Hindlimb muscle (tissue), 1 donor: ENCODE data around the gene PNPLA7. TPM values are rescaled to one million over a fixed set of nuclear protein-coding genes. Genes with fewer than 3 reads are reported as not detected.
A peak's percentile ranks its signal among the peaks of the same experiment; 100 is the strongest.

Experiments used
- DNase-seq: peaks from one replicate; pipeline ENCODE4 v3.0.0-alpha.2; 2013
- polyA plus RNA-seq: library from polyadenylated mRNA; unstranded; fragments of 120-200 nt; gene quantifications from one replicate; pipeline ENCODE4 v1.2.1, GENCODE V29; 2013; ENCODE audit not compliant: insufficient read length

Gene PNPLA7
- polyA plus RNA-seq, 1 donor = 4.5 TPM

DNA sequence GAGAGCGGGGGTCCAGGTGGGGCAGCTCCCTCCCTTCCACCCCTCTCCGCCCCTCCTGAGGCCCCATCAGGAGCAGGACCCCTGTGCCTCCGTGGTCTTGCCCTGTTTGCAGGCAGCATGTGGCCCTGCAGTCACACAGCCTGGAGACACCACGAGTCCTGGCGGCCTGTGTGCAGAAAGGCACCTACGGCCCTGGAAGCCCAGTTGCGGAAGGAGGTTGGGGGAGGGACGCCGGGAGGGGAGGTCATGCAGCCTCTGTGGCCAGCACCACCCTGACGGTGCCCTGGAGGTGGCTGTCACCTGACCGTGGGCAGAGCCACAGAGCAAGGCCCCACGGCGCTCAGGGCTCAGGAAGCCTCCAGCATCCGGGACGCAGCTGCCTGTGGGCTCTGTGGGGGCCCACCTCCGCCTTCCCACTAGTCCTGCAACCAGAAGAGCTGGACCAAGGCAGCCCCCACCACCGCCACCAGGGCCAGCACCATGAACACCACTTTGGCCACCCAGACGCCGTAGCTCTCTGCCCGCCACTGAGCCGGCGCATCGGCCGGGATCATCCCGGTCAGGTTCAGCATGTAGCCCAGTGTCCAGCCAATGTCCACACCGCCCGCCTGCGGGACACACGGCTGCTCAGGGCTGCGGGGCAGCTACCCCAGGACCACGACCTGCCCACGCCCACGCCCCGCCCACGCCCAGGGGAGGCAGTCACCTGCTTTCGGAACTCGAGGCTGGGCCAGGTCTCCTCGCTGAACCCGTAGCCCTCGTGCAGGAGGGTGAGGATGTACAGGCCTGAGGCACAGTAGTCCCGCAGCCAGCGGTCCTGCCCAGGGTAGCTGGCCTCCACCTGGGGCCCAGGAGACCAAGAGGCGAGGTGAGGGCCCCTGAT lies 115.5 kb downstream of the PNPLA7 start:
- DNase-seq = no peak

DNA sequence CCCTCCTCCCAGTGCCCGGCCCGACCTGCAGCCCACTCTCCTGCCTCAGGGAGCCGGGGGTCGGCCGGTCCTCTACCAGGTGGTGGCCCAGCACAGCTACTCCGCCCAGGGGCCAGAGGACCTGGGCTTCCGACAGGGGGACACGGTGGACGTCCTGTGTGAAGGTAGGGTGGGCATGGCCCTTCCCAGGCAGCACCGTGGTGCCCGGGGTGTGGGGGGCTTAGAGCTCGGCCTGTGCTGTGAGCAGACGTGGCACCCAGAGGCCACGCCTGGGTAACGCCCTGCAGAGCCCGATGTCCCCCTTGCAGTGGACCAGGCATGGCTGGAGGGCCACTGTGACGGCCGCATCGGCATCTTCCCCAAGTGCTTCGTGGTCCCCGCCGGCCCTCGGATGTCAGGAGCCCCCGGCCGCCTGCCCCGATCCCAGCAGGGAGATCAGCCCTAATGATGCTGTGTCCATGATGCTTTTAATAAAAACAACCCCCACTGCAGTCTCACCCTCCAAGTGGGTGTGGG lies 116.2 kb downstream of the PNPLA7 start:
- DNase-seq = no peak

DNA sequence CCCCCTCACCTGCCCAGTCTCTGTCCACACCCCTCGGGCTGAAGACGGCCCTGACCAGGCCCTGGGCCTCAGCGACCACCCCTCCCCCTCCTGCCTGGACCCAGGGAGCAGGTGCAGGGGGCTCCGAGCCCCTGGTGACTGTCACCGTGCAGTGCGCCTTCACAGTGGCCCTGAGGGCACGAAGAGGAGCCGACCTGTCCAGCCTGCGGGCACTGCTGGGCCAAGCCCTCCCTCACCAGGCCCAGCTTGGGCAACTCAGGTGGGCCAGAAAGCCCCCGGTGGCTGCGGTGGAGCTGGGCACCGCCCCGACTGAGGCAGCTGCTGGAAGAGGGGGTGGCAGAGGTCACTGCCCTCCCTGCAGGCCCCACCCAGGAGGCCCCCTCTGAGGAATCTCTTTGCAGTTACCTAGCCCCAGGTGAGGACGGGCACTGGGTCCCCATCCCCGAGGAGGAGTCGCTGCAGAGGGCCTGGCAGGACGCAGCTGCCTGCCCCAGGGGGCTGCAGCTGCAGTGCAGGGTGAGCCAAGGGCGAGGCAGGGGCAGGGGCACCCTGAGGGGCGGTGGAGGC lies 116.8 kb downstream of the PNPLA7 start:
- DNase-seq = no peak

DNA sequence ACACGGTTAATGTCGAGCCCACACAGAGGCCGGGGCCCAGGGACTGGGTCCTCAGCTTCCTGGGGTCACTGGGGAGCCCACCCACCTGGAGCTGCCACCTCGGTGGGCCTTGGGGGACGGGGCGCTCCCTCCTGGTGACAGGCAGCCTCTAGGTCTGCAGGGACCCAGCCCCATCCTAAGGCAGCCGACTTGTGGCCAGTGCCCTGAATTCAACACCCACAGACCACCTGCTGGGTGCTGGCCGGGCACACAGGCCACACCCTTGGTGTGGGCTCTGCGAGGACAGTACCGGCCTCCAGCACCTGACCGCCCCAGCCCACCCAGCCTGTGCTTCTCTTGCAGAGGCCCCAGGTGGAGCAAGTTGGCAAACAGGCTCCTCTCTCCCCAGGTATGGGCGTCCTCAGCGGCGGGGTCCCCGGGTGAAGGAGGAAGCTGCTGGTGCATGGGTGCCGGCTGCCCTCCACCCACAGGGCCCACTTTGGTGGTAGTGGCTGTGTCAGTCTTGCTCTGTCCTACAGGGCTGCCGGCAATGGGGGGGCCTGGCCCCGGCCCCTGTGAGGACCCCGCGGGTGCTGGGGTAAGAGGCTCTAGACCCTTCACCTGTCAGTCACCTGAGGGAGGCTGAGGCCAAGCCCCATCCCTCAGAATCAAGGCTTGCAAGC lies 117.4 kb downstream of the PNPLA7 start:
- no peak for DNase-seq

DNA sequence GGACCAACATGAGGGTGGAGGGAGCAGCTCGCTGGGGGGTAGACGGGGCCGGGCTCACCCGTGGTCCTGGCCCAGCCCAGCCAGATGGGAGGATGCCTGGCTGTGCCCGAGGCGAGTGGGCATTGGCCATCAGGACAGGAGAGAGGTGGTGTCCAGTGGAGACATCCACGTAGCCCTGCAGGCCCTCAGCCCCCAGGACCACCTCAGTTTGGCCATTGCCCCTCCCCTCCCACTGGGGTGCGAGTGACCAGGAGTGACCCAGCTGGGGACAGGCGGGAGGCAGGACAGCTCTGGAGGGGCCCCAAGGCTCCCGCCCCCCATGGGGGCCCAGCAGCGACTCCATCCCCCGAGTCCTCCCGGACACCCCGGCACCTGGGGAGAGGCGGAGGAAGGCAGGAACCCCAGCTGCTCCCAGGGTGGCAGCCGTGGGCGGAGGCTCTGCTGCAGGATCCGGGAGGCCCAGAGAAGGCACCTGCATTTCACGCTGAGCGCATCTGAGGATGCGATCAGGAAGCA lies 118.7 kb downstream of the PNPLA7 start:
- no peak for DNase-seq

DNA sequence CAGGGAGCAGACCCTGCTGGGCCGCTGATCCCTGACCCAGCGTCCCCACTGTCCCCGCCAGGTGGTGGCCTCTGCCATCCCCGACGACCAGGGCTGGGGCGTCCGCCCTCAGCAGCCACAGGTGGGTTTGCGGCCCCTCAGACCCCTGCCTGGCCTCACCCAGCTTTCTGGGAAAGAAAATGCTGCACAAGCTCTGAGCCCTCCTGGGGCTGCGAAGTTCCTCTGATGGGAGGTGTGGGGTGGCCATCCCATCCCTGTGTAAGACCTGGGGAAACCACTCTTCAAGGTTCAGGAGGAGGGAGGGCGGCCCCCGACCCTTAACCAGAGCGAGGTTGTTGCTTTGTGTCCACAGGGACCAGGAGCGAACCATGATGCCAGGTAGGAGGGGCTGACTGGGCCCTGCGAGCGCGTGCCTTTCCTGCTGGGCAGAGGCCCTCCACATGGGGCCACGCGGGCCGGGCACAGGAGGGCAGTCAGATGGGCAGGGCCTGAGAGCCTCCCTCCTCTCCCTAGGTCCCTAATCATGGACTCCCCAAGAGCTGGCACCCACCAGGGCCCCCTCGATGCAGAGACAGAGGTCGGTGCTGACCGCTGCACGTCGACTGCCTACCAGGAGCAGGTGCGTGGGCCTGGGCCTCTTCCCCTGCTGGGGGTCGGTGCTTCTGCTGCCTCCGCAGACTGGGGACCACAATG lies 119.3 kb downstream of the PNPLA7 start:
- no peak for DNase-seq

DNA sequence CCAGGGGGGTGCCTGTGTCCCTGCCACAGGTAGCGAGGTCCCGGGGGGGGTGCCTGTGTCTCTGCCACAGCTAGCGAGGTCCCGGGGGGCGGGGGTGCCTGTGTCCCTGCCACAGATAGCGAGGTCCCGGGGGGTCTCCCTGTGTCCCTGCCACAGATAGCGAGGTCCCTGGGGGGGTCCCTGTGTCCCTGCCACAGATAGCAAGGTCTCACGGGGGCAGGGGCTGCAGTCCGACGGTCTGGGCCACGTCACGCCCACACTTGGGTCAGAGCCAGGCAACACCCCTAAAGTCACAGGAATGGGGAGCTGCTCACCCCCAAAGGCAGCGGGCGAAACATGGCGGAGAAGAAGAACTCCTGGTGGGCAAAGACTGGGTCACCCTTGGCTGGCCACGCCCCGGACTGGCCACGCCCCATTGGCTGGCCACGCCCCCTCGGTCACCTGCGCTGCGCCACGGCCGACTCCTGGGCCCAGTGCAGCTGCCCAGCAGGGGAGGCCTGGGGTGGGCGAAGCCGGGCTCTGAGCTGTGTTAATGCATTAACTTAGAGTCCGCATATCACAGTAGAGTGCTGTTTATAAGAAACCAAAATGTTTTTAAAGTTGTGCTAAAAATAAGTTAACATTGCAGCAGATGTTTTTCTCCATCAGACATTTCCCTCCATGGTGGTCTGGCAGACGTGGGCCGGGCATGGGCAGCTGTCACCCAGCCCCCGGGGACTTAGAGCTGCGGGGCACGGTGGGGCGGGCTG lies 120.1 kb downstream of the PNPLA7 start:
- no peak for DNase-seq

DNA sequence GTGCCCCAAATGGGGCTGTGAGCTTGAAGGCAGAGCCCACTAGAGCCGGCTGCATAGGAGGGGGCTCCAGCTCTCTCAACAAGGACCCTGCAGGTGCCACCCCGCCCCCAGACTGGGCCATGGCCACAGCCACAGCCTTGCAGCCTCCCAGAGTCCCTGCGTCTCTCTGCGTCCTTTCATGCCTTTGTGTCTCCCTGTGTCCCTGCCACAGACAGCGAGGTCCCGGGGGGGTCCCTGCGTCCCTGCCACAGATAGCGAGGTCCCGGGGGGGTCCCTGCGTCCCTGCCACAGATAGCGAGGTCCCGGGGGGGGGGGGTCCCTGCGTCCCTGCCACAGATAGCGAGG lies 120.7 kb downstream of the PNPLA7 start:
- DNase-seq = no peak

DNA sequence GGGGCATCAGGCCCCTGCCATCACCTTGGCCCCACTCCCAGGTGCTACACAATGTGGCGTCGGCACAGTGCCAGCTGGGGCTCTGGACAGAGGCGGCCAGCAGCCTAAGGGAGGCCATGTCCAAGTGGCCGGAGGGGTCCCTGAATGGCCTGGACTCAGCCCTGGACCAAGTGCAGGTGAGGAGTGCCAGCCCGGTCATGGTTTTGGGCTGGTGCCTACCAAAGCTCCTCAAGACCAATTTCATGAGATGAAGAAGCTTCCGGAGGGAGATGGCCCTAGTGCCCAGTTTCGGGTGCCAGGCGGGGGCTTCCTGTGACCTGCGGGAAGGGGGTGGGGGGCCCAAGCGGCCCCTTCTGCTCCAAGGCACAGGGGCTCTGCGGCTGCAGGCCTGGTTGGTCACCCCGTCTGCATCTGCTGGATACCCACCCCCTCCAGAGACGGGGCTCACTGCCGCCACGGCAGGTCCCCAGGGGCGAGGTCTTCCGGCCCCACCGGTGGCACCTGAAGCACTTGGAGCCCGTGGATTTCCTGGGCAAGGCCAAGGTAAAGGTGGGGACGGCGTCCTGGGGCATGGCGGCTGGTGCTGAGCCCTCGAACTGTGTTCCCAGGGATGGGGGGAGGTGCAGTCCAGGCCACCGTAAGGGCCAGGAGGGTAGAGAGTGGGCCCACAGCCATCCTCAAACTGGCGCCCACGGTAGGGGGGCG lies 121.2 kb downstream of the PNPLA7 start:
- no peak for DNase-seq

DNA sequence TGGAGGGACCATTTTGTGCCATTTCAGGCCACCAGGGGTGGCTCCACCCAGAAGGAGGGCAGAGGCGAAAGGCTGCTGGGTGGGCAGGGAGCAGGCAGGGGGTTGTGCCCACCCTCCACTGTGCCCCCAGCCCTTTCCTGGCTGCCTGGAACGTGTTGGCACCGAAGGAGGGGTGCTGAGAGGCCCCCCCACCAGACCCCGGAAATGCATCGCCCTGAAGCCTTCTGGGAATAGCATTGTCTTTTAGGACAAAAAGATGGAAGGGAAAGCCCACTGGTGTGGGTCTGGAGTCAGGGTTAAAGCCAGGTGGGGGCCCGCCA lies 121.9 kb downstream of the PNPLA7 start:
- DNase-seq = no peak

DNA sequence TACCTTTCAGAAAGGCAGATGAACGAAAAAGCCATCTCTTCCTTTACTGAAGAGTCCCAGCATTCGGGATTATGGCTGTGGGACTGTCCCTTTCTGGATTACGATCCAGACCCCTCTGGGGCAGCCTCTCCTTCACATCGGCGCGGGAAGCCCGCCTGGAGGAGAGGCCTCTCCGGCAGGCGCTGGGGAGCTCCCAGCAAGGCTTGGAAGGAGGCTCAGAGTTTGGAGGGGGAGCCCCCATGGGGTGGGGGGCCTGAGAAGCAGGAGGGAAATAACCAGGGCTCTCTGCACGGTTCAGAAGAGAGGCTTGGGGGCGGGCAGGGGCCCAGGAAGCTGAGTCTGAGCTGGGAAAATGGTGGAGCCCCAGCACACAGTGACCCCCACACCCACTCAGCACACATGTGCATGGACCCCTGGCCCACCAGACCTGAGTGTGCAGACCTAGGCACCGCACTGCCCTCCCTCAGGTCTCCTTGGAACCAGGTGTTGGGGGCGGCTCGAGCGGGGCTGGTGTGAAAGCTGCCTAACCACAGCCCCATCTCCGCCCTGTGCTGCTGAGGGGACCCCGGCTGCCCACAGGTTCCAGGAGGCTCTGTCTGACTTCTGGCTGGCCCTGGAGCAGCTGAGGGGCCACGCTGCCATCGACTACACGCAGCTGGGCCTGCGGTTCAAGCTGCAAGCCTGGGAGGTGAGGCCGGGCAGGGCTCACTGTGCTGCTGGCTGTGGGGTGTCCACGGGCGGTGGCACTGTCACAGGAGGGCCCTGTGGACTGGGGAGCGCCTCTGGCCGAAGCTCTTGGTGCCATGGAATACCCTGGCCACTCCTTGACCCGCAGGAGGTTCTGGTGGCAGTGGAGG lies 122.5 kb downstream of the PNPLA7 start:
- no peak for DNase-seq

DNA sequence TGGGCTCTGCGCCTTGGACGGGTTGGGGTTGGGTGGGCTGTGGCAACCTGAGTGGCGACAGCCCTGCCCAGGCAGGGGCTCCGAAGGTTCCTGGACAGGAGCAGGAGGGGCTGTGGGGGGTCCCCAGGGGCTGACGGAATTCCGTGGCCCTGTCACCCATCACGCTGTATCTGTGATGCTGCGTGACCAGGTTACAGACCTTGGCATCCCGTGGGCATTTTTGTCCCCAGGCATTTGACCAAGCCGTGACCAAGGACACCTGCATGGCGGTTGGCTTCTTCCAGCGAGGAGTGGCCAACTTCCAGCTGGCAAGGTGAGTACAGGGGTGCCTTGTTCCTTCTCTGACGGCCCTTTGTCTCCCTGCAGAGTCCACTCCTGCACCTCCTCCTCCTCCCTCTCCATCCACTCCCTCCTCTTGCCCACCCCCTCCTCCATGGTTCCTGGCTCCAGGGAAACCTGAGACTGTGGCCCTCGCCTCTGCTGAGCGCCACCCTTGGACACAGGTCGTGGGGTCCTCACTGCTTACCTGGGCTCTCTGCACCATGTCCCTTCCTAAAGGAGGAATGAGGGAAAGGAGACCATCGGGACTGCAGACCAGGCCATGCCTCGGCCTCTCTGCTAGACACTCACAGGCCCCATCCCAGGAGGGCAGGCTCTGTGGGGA lies 124.1 kb downstream of the PNPLA7 start:
- no peak for DNase-seq

DNA sequence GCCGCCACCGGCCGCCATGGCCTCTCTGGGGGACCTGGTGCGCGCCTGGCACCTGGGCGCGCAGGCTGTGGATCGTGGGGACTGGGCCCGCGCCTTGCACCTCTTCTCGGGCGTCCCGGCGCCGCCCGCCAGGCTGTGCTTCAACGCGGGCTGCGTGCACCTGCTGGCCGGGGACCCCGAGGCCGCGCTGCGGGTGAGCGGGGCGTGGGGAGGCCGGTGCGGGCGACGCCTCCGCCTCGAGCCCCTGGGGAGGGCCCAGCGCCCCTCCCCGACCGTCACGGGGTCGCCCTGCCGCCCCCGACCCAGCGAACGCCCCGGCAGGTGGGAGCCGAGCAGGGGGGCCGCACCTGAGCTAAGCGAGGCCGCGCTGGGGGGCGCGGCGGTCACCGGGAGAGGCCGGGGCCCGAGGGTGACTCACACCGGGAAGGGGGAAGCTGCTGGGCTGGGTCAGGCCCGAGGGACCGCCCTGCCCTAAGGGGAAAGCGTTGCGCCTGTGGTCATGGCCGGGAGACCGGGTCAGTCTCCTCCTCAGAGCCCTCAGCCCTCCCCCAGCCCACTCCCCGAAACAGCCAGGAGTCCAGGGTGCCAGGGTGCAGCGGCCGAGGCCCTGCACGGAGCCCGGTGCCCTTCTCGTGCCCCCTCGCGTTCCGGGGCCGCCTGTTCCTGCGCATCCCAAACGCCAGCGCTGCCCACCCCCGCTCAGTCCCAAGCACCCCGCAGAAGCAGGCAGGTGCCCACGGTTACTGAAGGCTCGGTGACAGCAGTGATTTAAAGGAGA lies 126.5 kb downstream of the PNPLA7 start:
- DNase-seq = no peak

DNA sequence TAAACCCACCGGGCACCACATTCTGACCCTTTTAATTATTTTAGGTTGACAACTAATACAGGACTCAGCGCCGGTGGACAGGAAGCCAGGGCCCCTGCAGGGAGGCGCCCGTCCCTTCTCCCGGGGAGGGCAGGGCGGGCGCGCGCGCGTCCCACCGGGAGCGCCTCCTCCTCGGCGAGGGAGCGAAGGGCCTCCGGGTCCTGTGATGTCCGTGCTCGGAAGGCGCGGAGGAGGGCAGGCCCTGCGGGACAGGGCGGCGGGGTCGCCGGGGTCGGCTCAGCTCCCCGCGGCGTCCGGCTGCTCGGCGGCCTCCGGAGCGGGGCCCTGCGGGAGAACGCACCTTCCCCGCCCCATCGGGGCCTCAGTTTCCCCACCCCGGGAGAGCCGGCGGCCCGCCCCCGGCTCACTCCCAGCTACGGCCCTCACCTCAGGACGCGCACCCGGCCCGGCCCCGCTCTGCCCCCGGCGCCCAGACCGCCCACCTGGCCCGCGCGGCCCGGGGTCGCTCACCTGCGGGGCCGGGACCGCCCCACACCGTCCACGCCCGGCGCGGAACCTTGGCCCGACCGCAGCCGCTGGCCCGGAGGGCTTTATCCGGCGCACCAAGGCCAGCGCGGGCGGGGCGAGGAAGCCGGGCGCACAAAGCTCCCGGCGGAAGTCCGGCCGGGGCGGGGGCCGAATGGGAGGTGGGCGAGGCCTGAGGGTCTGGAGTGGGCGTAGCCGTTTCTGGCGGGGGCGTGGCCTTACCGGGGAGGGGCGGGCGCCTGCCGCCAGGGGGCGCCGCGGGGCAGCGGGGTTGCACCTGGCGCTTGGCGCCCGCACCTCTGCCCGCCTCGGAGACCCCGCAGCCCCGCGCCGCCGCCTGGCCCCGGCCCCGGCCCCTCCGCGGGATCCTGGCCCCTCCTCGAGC lies 127.3 kb downstream of the PNPLA7 start, which contains the start of the genes EXD3 and NOXA1:
Gene EXD3 (minus strand): TSS at position 559 of the 910 bp plus-strand sequence. CDS start 27,805 bp downstream, outside the sequence.
Gene NOXA1 (plus strand): TSS at position 790 of the 910 bp plus-strand sequence. CDS start 137 bp downstream, outside the sequence.
- DNase-seq = peak; percentile 89

DNA sequence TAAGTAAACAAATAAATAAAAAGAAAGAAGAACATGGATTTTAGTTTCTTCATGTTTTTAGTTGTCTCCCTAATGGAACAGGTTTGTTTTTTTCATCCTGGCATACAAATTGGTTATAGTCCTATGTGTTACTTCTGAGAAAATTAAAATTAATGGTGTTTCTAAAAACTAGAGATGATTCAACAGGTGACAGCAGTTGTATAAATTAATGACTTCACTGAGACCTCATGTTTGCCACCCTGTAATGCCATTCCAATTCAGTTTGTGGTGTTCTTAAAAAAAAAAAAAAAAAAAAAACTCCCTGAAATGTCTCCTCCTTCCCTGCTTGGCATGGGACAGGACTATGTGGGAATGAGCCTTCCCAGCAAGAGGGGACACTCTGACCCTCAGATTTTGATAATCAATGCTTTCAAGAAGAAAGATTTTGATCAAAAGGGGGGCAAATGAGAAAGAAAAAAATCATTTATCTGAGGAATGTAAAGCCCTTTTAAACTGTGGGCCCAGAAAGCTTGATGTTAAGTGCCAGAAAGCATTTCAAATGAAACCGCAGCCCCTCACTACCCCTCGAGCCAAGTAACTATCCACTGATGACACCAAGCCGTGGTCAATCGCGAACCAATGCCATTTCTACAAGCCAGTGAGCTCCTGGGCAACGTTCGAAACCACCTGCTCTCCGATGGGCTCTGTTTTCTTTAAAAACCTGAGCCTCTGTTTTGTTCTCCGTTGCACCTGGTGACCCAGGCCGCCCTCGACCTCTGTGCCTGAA lies 128.2 kb downstream of the PNPLA7 start:
- DNase-seq = no peak

DNA sequence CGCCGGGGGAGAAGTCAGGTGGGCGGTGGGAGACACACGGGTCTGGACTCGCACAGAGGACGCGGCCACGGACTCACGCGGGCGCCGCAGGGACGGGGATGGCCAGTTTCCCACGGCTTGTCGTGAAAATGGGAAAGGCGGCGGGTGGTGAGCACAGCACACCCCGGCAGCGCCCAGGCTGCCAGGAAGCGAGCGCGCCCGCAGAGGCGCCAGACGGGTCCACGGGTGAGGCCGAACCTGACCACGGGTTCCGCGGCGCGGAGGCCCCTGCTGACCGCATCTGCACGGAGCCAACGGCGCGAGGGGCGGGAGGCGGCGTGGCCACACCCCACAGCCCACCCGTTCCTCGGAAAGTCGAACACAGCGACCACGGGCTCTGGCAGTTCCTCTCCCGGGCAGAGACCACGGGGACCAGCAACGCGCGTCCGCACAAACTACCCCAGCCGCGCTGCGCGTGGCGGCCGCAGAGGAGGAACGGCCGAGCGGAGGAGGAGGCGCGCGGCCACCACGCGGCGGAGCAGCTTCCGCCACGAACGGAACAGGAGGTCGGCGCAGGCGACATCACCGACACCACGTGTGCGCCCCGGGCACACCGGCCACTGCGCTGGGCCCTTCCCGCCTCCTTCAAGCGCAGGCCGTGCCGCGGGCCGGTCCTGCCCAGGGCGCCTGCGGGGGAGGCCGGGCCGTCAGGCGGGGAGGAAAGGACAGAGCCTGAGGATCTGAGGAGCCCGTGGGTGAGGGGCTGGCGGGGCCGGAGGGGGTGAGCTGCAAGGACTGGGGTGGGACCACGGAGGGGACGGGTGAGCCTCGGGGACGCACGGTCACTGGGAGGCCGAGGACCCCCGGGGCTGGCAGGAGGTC lies 132.8 kb downstream of the PNPLA7 start:
- DNase-seq = no peak
